HCT116 (cell line): ENCODE data around the gene LMBR1. TPM values are rescaled to one million over a fixed set of nuclear protein-coding genes. Genes with fewer than 3 reads are reported as not detected.

Experiments used
- ATAC-seq: fragments of 200-7000 bp; cut with Tn5 transposase; 2 replicates; pipeline ENCODE4 v1.9.1; 2020; ENCODE audit warnings: mild to moderate bottlenecking, moderate library complexity
- BruUV-seq: library from RNA; stranded (reverse); fragments of 400-500 nt; replicated peaks from 2 replicates; lab custom pipeline; 2021; lab: Mats Ljungman, UMichigan
- CTCF ChIA-PET: fragments of 300-600 bp; sonication (Branson Sonifier 250); formaldehyde crosslinking; loops from one replicate; lab custom pipeline; 2021; ENCODE audit warnings: antibody characterized with exemption; lab: Charles Lee
- POLR2A ChIA-PET: fragments of 300-600, 350-600 bp; sonication (Branson Sonifier 250); formaldehyde crosslinking; loops from one replicate; lab custom pipeline; 2021; ENCODE audit warnings: antibody characterized with exemption; lab: Charles Lee
- RAD21 ChIA-PET, 2 experiments: fragments of 300-600 bp; sonication (Branson Sonifier 250); formaldehyde crosslinking; loops; one replicate each; lab custom pipeline; 2023; ENCODE audit warnings: low total read pairs in 2 of 2; ENCODE audit not compliant: uncharacterized antibody in 2 of 2, unreplicated experiment in 2 of 2, low non-redundant PET in 1 of 2; lab: Charles Lee
- DNase-seq: peaks from one replicate; pipeline ENCODE4 v3.0.0-alpha.2; 2010; ENCODE audit warnings: low read depth, low spot score
- H2AFZ ChIP-seq: fragments of 200-600 bp; shearing (Covaris generic), sonication (generic); 2 replicates; pipeline ENCODE4 v1.6.1; 2017; ENCODE audit warnings: low read depth, mixed run types, mixed read lengths, antibody characterized with exemption, low read length; ENCODE audit not compliant: poor library complexity, severe bottlenecking
- H3K27ac ChIP-seq: 2 replicates; pipeline ENCODE4 v1.5.1; 2012; ENCODE audit warnings: low read depth, low read length
- H3K27me3 ChIP-seq: fragments of 200-600 bp; sonication (generic); 2 replicates; pipeline ENCODE4 v1.6.1; 2016; ENCODE audit warnings: mixed run types, low read length, mixed read lengths; ENCODE audit not compliant: insufficient read depth
- H3K36me3 ChIP-seq, 2 experiments: fragments of 200-500 bp in 1 of 2; fragments of 200-600 bp in 1 of 2; sonication (Bioruptor generic) in 1 of 2; sonication (generic) in 1 of 2; 2 replicates each; pipeline versions ENCODE4 v1.5.1 to v1.6.1; 2014 to 2016; ENCODE audit warnings: low read length in 2 of 2, inconsistent platforms in 1 of 2, mixed read lengths in 1 of 2, mixed run types in 1 of 2; ENCODE audit not compliant: insufficient read depth in 2 of 2, control insufficient read depth in 1 of 2
- H3K4me1 ChIP-seq, 2 experiments: fragments of 200-600 bp in 1 of 2; sonication (generic) in 1 of 2; 2 replicates each; pipeline versions ENCODE4 v1.5.1 to v1.6.1; 2012 to 2017; ENCODE audit warnings: low read length in 2 of 2, inconsistent platforms in 1 of 2, mild to moderate bottlenecking in 1 of 2, mixed read lengths in 1 of 2, mixed run types in 1 of 2, moderate library complexity in 1 of 2; ENCODE audit not compliant: insufficient read depth in 2 of 2, control insufficient read depth in 1 of 2
- H3K4me2 ChIP-seq: fragments of 200-600 bp; sonication (generic); 2 replicates; pipeline ENCODE4 v1.6.1; 2017; ENCODE audit warnings: mixed run types, low read length, mixed read lengths
- H3K4me3 ChIP-seq, 2 experiments: fragments of 200-600 bp in 1 of 2; sonication (generic) in 1 of 2; replicated peaks in 1 of 2; 2 replicates each; pipeline ENCODE4 v1.5.1; 2011 to 2016; ENCODE audit warnings: low read length in 2 of 2, control low read depth in 1 of 2, low read depth in 1 of 2, mild to moderate bottlenecking in 1 of 2, mixed read lengths in 1 of 2, mixed run types in 1 of 2
- H3K79me2 ChIP-seq: fragments of 200-600 bp; sonication (generic); 2 replicates; pipeline ENCODE4 v1.6.1; 2017; ENCODE audit warnings: mild to moderate bottlenecking, mixed run types, low read length, moderate library complexity, mixed read lengths; ENCODE audit not compliant: insufficient read depth
- H3K9ac ChIP-seq: fragments of 200-600 bp; sonication (generic); 2 replicates; pipeline ENCODE4 v1.6.1; 2016; ENCODE audit warnings: low read length, mixed read lengths
- H3K9me2 ChIP-seq: fragments of 200-600 bp; sonication (generic), shearing (Covaris generic); 2 replicates; pipeline ENCODE4 v1.6.1; 2017; ENCODE audit warnings: mixed run types, mild to moderate bottlenecking, moderate library complexity; ENCODE audit not compliant: insufficient read depth
- H3K9me3 ChIP-seq, 2 experiments: fragments of 200-500 bp in 1 of 2; fragments of 200-600 bp in 1 of 2; sonication (Bioruptor generic) in 1 of 2; sonication (generic) in 1 of 2; 2 replicates each; pipeline ENCODE4 v1.6.1; 2014 to 2017; ENCODE audit warnings: low read length in 2 of 2, mixed read lengths in 2 of 2, inconsistent platforms in 1 of 2, low read depth in 1 of 2, mild to moderate bottlenecking in 1 of 2, mixed run types in 1 of 2, moderate library complexity in 1 of 2; ENCODE audit not compliant: control insufficient read depth in 1 of 2, insufficient read depth in 1 of 2
- H4K20me1 ChIP-seq: fragments of 200-600 bp; sonication (generic), shearing (Covaris generic); 2 replicates; pipeline ENCODE4 v1.6.1; 2017; ENCODE audit warnings: mixed run types, mild to moderate bottlenecking, moderate library complexity; ENCODE audit not compliant: insufficient read depth
- ATF3 ChIP-seq: IDR thresholded peaks from 2 replicates; pipeline ENCODE4 v1.6.1; 2012
- CBX3 ChIP-seq: IDR thresholded peaks from 2 replicates; pipeline ENCODE4 v1.6.1; 2012; ENCODE audit warnings: low read depth
- CEBPB ChIP-seq: IDR thresholded peaks from 2 replicates; pipeline ENCODE4 v1.6.1; 2012; ENCODE audit warnings: low read depth
- CTCF ChIP-seq, 3 experiments: fragments of 200-600 bp in 1 of 3; sonication (generic) in 1 of 3; IDR thresholded peaks in 2 of 3; conservative IDR thresholded peaks in 1 of 3; 2 replicates each; pipeline ENCODE4 v1.5.1; 2012 to 2017; ENCODE audit warnings: low read depth in 2 of 3, low read length in 2 of 3, antibody characterized with exemption in 1 of 3, borderline replicate concordance in 1 of 3, control low read depth in 1 of 3, mild to moderate bottlenecking in 1 of 3, mixed read lengths in 1 of 3, mixed run types in 1 of 3, moderate library complexity in 1 of 3; ENCODE audit not compliant: insufficient read depth in 1 of 3
- EGR1 ChIP-seq: IDR thresholded peaks from 2 replicates; pipeline ENCODE4 v1.6.1; 2012; ENCODE audit warnings: low read depth
- EZH2 ChIP-seq: fragments of 200-600 bp; sonication (generic); IDR thresholded peaks from 2 replicates; pipeline ENCODE4 v1.6.1; 2017; ENCODE audit warnings: antibody characterized with exemption, mixed run types
- FOSL1 ChIP-seq: IDR thresholded peaks from 2 replicates; pipeline ENCODE4 v1.6.1; 2012; ENCODE audit warnings: low read depth
- MAX ChIP-seq: IDR thresholded peaks from 2 replicates; pipeline ENCODE4 v1.6.1; 2012
- POLR2A ChIP-seq: IDR thresholded peaks from 2 replicates; pipeline ENCODE4 v1.7.0; 2011; ENCODE audit warnings: borderline replicate concordance; ENCODE audit not compliant: insufficient read depth, insufficient read length; ENCODE audit errors: extremely low read depth
- REST ChIP-seq: IDR thresholded peaks from 2 replicates; pipeline ENCODE4 v1.6.1; 2012; ENCODE audit warnings: low read depth
- SIN3A ChIP-seq: IDR thresholded peaks from 2 replicates; pipeline ENCODE4 v1.6.1; 2012; ENCODE audit warnings: low read depth
- SRF ChIP-seq: IDR thresholded peaks from 2 replicates; pipeline ENCODE4 v1.6.1; 2012; ENCODE audit warnings: low read depth
- TCF7L2 ChIP-seq: IDR thresholded peaks from 2 replicates; pipeline ENCODE4 v1.7.0; 2011; ENCODE audit warnings: borderline replicate concordance, inconsistent platforms; ENCODE audit not compliant: insufficient read depth, insufficient read length; ENCODE audit errors: extremely low read depth
- YY1 ChIP-seq: IDR thresholded peaks from 2 replicates; pipeline ENCODE4 v1.6.1; 2011; ENCODE audit warnings: low read length, low read depth, moderate library complexity, mild to moderate bottlenecking; ENCODE audit not compliant: insufficient replicate concordance; ENCODE audit errors: extremely low read depth
- ZFX ChIP-seq: fragments of 450-650 bp; IDR thresholded peaks from 2 replicates; pipeline ENCODE4 v1.6.1; 2017
- ZNF274 ChIP-seq: fragments of 200-500 bp; sonication (Bioruptor generic); IDR thresholded peaks from 2 replicates; pipeline ENCODE4 v1.6.1; 2014; ENCODE audit warnings: mild to moderate bottlenecking, low read depth, low read length, inconsistent platforms
- intact Hi-C: fragments of 100-400 bp; cut with micrococcal nuclease; formaldehyde crosslinking; loops from 2 replicates; pipeline ENCODE4 v1.10.0; 2022
- total RNA-seq: library from RNA; stranded (reverse); gene quantifications from one replicate; pipeline ENCODE4 v1.2.1, GENCODE V29; 2021; ENCODE audit not compliant: unreplicated experiment
- TF ChIP-seq, protein P1 (sequence below): IDR thresholded peaks from 2 replicates; pipeline ENCODE4 v1.6.1; 2011; ENCODE audit warnings: mild to moderate bottlenecking, low read length, moderate library complexity; ENCODE audit not compliant: insufficient replicate concordance; ENCODE audit errors: extremely low read depth

LMBR1 gene
- total RNA-seq, 1 experiment from 2014 or later: 84.0 TPM

GRCh38 chr7:156673902-156674301 is 219.1 kb downstream of the LMBR1 start:
- Histone ChIP-seq H3K9ac (no peak overlapping the region), H3K4me3 (no peak overlapping the region), H3K36me3 (peaks cover 3 to 10% of the 10 kb centered on the region in 2 experiments; a peak in 2 of 4 replicates), H4K20me1 (no peaks in the 10 kb centered on the region), H3K9me3 (no peaks in the 10 kb centered on the region), H3K27ac (no peak overlapping the region), H3K79me2 (no peaks in the 10 kb centered on the region), H3K4me2 (no peak overlapping the region), H2AFZ (no peak overlapping the region), H3K4me1 (no peaks in the 10 kb centered on the region), H3K9me2 (no peaks in the 10 kb centered on the region), H3K27me3 (no peaks in the 10 kb centered on the region)
- no peak for ATAC-seq
- no TSS peak for BruUV-seq
- ChIA-PET POLR2A (no interaction called here), CTCF (no interaction called here), RAD21 (no interaction called here)
- TF ChIP-seq TCF7L2 (no peak), MAX (no peak), FOSL1 (no peak), CBX3 (no peak), CEBPB (no peak), ZNF274 (no peak), SRF (no peak), YY1 (no peak), ZFX (no peak), SIN3A (no peak), REST (no peak), CTCF (IDR thresholded peaks at IDR 0.05 in 2 of 3, conservative IDR thresholded peaks at IDR 0.05 in 1 of 3; ENCODE audit: borderline replicate concordance in 1 of 3, insufficient read depth in 1 of 3, low read depth in 2 of 3, low read length in 2 of 3) (no peak), ATF3 (no peak), EZH2 (no peak), POLR2A (no peak), EGR1 (no peak)
- TF ChIP-seq, protein P1, sequence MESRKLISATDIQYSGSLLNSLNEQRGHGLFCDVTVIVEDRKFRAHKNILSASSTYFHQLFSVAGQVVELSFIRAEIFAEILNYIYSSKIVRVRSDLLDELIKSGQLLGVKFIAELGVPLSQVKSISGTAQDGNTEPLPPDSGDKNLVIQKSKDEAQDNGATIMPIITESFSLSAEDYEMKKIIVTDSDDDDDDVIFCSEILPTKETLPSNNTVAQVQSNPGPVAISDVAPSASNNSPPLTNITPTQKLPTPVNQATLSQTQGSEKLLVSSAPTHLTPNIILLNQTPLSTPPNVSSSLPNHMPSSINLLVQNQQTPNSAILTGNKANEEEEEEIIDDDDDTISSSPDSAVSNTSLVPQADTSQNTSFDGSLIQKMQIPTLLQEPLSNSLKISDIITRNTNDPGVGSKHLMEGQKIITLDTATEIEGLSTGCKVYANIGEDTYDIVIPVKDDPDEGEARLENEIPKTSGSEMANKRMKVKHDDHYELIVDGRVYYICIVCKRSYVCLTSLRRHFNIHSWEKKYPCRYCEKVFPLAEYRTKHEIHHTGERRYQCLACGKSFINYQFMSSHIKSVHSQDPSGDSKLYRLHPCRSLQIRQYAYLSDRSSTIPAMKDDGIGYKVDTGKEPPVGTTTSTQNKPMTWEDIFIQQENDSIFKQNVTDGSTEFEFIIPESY: no peak
- no peak for DNase-seq
- intact Hi-C loops: no loop called here
